Measurements from ENCODE around the gene TRIM60.
"Not testable (repeated sequence)": the region's sequence is repeated elsewhere in the genome, so short reads cannot be mapped to it uniquely, and the experiment has no call there.

Gene TRIM60

DNA sequence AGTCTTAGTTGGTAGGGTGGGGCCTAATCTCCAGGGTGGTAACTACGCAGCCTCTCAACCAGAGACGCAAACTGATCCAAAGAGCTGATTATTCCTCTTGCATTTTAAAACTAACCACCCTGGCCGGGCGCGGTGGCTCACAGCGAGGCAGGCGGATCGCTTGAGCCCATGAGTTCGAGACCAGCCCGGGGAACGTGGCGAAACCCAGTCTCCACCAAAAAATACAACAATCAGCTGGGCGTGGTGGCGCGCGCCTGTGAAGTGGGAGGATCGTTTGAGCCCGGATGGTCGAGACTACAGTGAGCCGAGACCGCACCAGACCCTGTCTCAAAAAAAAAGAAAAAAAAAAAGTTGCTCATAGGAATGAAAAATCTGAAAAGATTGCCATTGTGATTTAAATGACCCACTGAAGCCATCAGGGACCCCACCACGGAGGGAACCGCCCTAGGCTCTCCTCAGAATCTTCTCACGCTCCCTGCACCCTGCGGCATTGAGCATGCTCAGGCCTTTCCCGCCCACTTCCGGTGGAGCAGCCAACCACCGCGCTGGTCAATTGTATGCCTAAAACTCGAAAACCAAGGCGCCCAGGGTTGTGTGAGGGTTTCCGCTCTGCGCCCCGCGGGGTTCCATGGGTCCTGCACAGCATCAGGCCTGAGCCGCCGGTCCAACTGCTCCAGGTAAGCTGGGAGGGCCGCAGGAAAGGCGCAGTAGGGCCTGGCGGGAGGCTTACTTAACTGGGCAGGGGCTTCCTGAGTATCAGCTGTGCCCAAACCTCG is at the start of gene TRIM60:
TRIM60 (plus strand) TSS at position 564 of the 776 bp plus-strand sequence. CDS start 8,074 bp downstream, outside the sequence.
- DNase-seq: no peak

DNA sequence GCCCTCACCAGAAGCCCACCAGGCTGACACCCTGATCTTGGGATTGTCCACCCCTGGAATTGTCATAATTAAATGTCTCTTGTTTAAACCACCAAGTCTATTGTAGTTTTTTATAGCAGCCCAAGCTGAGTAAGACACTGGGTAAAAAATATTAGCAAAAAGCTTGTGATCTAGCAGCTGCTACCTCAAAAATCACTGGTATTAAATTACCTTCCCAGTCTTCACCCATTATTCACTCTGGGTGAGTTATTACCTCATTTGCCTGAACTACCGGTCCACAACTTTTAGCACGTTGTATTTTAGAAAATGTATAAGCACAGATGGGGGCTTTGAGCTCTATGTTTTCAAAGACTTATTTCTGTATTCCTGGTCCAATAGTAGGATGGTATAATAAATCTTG is 42.3 kb upstream of the TRIM60 start:
- no peak for DNase-seq

DNA sequence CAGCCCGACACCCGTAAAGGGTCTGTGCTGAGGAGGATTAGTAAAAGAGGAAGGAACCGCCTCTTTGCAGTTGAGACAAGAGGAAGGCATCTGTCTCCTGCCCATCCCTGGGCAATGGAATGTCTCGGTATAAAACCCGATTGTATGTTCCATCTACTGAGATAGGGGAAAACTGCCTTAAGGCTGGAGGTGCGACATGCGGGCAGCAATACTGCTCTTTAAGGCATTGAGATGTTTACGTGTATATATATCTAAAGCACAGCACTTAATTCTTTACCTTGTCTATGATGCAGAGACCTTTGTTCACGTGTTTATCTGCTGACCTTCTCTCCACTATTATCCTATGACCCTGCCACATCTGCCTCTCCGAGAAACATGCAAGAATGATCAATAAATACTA is 41.0 kb upstream of the TRIM60 start:
- DNase-seq: not testable (repeated sequence)

DNA sequence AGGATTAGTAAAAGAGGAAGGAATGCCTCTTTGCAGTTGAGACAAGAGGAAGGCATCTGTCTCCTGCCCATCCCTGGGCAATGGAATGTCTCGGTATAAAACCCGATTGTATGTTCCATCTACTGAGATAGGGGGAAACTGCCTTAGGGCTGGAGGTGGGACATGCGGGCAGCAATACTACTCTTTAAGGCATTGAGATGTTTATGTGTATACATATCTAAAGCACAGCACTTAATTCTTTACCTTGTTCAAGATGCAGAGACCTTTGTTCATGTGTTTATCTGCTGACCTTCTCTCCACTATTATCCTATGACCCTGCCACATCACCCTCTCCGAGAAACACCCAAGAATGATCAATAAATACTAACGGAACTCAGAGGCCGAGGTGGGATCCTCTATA is 35.7 kb upstream of the TRIM60 start:
- DNase-seq: not testable (repeated sequence)

DNA sequence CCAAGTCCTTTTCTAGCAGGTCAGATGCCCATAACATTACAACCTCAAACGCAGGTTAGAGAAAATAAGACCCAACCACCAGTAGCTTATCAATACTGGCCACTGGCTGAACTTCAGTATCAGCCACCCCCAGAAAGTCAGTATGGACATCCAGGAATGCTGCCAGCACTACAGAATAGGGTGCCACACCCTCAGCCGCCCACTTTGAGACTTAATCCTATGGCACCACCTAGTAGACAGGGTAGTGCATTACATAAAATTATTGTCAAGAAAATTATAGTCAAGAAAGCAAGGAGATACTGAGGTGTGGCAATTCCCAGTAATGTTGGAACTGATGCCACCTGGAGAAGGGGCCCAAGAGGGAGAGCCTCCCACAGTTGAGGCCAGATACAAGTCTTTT is 34.5 kb upstream of the TRIM60 start:
- DNase-seq: peak; percentile 9

DNA sequence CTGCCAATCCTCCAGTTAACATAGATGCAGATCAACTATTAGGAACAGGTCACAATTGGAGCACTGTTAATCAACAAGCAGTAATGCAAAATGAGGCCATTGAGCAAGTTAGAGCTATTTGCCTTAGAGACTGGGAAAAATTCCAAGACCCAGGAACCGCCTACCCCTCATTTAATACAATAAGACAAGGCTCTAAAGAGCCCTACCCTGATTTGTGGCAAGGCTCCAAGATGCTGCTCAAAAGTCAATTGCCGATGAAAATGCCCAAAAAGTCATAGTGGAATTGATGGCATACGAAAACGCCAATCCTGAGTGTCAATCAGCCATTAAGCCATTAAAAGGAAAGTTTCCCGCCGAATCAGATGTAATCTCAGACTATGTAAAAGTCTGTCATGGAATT is 33.9 kb upstream of the TRIM60 start:
- DNase-seq: no peak

DNA sequence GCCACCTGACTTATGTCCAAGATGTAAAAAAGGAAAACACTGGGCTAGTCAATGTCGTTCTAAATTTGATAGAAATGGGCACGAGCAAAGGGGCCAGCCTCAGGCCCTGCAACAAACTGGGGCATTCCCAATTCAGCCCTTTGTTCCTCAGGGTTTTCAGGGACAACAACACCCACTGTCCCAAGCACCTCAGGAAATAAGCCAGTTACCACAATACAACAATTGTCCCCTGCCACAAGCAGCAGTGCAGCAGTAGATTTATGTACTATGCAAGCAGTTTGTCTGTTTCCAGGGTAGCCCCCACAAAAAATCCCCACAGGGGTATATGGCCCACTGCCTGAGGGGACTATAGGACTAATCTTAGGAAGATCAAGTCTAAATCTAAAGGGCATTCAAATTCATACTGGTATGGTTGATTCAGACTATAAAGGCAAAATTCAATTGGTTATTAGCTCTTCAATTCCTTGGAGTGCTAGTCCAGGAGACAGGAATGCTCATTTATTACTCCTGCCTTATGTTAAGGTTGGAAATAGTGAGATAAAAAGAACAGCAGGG is 33.2 kb upstream of the TRIM60 start:
- not testable (repeated sequence) for DNase-seq

DNA sequence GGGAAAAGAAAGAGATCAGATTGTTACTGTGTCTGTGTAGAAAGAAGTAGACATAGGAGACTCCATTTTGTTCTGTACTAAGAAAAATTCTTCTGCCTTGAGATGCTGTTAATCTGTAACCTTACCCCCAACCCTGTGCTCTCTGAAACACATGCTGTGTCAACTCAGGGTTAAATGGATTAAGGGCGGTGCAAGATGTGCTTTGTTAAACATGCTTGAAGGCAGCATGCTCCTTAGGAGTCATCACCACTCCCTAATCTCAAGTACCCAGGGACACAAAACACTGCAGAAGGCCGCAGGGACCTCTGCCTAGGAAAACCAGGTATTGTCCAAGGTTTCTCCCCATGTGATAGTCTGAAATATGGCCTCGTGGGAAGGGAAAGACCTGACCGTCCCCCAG is 29.8 kb upstream of the TRIM60 start:
- not testable (repeated sequence) for DNase-seq

DNA sequence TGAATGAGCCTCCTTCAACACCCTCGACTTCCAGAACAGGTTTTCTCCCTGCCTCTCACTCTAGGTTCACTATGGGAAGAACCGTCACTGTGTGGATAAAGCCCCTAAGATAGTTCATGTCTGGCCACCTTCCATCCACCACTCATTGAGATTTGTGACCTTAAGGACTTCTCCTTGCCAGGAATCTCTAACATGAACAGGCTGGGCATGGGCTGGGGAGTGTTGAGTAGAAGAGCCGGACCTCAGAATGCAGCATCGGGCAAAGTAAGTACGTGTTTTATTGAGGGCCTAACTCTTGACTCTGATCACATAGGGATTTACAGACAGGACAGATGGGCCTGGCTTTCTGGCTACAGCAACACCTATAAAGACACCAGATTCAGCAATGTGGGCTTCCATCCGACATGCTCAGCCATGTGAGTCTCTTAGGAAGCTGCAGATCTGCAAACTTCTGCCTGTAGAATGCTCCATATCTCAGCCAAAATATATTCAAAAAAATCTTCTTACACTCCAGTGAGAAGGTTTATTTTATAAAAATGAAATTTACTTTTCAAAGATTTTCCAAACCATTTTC is 26.4 kb upstream of the TRIM60 start:
- DNase-seq: no peak

DNA sequence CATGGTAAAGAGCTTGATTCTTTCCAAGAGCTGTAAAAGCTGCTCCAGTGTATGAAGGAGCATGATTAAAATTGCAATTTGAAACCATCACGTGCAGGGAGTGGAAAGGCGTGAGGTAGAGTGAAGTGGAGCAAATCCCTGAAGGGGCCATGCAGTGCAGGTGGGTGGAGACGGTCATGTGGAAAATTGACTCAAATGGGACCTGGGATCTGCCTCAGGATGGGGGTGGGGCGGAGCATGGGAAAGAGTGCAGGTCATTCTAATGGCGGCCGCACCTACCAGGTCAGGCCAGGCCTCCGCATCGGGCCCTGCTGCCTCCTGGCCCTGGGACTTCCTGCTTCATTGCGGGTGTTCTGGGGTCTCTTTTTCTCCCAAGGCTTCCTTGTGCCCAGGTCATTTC is 25.3 kb upstream of the TRIM60 start:
- DNase-seq: no peak

DNA sequence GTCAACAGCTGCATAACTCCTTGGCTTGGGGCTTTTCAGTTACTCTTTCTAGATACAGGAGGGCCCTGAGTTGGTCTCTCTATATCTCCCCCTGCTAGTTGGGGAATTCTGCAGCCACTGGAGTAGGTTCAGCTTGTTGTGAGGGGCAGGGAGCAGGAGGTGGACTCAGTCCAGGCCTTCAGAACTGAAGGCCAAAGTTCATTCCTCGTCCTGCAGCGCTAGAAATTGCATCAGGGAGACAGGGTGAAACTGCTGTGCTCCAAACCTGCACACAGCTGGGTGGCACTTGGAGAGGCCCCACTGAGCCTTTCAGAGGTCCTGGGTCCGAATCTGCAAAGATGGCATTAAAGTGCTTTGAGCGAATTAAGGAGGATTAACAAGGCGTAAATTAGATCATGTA is 24.9 kb upstream of the TRIM60 start:
- DNase-seq: no peak

DNA sequence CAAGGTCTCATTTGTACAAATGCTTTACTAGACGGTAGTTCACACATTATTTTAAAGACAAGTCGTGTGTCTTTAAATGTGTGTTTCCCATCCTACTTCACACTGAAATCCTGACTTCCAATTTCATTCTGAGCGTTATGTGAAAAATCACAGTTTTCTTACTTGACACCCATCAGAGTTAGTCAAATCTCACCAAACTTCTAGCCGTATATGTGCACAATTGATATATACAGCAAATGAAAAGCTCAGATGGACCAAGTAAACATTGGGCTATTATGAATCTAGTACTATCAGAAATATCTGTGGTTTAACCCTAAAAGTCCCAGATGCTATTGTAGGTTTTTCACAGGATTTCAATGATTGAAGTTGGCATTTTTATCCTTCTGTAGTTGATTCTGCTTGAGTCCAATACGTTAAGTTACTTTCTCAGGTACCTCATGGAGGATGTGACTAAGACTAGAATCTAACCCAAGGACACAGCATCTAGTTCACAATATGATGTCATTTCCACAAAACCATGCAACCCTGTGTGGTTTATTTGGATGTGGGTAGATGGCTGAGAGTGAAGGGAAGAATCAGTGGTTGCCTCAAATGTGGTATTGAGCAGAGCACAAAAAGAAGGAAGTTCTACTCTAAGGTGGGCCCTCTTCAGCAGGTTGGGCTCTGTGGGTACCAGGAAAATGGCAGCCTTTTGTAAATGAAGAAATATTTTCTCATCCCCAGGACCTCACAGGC is 22.1 kb upstream of the TRIM60 start:
- no peak for DNase-seq

DNA sequence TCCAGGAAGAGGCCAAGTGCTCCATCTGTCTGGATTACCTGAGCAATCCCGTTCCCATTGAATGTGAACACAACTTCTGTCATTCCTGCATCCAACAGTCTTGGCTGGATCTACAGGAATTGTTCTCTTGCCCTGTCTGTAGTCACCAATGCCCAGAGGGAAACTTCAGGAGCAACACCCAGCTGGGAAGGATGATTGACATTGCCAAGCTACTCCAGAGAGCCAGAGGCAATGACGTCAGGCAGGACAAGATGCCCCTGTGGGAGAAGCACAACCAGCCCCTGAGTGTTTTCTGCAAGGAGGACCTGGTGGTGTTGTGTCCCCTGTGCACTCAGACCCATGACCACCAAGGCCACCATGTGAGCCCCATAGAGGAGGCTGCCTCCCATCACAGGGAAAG is 21.3 kb upstream of the TRIM60 start:
- peak; percentile 4 for DNase-seq

DNA sequence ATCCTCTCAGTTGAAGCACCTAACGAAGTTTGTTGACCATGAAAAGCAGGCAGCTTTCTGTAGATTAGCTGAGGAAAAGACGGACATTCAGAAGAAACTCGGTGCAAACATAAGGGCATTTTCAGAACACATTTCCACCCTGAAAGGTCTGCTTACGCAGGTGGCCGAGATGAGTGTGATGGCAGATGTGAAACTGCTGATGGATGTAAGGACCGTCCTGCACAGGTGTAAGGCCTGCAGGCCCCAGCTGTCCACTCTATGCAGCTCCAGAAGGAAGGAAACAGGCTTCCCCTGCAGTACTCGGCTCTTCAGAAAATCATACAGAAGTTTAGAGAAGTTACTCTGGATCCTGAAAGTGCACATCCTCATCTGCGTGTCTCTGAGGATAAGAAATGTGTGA is 20.8 kb upstream of the TRIM60 start:
- DNase-seq: no peak

DNA sequence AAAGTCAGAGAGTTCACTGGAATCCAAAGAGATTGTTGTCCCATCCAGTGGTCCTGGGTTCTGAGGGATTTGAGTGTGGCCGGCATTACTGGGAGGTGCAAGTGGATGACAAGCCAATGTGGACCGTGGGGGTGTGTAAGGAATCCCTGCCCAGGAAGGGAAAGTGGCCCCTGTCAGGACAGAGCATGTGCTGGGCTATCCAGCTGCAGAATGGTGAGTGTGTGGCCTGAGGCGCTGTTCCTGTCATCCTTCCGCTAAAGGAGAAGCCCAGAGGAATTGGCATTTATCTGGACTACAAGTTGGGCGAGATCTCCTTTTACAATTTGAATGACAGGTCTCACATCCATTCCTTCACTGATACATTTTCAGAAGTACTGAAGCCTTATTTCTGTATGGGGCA is 20.4 kb upstream of the TRIM60 start:
- DNase-seq: no peak

DNA sequence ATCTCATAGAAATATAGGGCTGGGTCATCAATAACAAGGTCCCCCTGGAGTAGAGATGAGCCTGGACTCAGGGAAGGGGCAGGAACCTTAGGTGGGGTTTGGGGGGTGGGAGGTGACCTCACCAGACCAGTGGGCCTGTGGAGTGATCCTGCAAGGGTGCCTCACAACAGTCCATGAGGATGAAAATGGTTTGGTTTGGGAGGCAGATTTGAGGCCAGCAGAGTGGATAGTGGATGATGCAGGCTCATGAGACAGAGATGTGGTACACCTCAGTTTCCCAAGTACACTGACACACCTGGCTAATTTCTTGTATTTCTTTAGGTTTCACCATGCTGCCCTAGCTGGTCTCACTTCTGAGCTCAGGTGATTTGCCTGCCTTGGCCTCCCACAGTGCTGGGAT is 18.1 kb upstream of the TRIM60 start:
- no peak for DNase-seq

DNA sequence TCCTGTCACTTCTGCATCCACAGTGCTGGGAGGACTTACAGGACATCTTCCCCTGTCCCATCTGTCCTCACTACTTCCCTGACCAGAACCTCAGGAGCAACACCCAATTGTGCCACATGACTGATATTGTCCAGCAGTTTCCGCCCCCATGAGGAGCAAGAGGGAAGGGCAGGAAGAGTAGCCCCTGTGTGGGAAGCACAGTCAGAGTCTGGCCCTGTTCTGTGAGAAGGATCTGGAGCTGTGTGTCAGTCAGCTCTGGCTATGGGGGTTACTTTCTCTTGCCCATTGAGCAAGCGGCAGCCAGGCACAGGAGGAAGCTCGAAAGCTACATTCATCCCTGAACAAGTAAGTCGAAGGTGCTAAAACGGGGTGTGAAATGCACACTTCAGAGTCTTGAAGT is 14.8 kb upstream of the TRIM60 start:
- DNase-seq: no peak

DNA sequence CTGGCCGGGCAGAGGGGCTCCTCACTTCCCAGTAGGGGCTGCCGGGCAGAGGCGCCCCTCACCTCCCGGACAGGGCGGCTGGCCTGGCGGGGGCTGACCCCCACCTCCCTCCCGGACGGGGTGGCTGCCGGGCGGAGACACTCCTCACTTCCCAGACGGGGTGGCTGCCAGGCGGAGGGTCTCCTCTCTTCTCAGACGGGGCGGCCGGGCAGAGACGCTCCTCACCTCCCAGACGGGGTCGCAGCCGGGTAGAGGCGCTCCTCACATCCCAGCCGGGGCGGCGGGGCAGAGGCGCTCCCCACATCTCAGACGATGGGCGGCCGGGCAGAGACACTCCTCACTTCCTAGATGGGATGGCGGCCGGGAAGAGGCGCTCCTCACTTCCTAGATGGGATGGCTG is 11.8 kb upstream of the TRIM60 start:
- DNase-seq: not testable (repeated sequence)

DNA sequence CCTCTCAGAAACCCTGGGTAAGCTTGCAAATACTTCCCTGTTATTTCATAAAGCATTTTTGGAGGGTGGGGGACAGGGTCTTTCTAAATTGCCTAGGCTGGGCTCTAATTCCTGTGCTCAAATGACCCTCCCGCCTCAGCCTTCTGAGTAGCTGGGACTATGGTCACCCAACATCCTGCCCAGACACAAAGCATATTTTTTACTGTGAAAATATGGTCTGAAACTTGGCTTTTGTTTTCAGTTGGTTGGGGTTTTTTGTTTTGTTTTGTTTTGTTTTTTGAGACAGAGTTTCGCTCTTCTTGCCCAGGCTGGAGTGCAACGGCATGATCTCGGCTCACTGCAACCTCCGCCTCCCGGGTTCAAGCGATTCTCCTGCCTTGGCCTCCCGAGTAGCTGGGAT is 6.0 kb upstream of the TRIM60 start:
- not testable (repeated sequence) for DNase-seq

DNA sequence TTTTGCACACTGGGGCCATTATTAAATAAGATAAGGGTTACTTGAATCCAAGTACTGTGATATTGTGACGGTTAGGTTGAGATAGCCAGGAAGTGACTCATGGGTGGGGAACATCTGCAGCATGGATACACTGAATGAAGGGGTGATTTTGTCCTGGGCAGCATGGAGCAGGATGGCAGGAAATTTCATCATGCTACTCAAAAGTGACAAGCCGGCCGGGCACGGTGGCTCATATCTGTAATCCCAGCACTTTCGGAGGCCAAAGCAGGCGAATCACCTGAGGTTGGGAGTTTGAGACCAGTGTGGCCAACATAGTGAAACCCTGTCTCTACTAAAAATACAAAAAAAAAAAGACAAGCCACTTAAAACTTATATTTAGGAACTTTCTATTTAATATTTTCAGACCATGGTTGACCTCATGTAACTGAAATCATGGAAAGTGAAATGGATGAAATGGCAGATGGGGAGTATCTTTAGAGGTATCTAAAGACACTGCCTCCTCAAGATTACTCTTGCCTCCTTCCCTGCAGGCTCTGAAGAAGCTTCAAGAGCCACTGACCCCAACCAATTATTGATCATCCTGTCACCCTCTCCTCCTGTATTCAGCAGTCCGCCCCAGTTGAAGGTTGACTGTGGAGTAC is 3.9 kb upstream of the TRIM60 start:
- DNase-seq: no peak

DNA sequence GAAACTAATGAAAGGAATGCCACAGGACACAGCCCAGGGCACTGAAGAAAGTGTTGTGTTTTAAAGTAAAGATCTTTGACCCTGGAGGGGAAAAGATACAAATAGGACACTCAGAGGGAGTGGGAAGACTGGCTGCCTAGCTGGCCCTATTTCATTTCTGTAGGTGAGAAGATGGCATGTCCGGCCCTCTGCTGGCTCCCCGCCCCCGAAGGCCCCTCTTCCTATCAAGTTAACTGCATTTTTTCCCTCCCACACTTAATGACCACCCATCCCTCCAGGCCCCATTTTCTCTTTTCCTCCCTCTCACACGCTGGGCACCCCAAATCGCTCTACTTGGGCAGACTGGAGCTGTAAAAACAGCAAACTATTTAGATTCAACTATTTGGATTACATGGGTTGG is 16.4 kb downstream of the TRIM60 start:
- DNase-seq: no peak

DNA sequence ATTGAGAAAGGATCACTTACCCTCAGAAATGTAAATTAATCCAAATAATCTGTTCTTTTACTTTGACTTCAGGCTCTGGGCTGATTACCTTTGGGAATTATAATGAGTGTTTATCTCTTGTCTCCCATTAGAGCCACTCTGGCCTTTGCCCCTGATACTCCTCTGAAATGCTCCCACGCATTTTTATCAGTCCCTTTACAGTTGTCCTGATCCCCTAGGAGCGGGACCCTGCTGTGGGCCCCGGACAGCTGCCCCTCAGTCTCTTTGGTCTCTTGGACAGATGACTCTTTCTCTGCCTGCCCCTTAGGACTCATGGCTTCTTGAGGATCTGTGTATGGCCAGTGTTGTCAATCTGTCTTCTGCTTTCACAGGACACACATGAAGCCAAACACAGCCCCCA is 20.8 kb downstream of the TRIM60 start:
- no peak for DNase-seq

DNA sequence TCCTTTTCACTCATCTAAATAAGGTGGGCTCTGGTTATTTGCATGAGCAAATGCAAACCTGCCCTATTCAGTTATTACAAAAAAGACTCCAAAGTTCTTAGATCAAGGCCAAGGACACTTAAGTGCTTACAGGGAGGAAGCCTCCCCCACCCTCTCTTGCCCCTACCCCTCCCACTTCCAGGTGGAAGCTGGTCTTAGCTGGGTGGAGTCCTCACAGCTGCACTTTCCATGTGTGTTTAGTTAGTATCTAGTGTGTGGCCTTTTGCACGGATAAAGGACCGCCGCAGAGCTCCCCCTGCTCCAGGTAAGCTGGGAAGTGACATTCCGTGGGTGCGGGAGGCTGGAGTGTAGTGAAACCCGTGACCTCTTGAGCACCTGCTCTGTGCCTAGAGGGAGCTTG is 21.8 kb downstream of the TRIM60 start, which contains the start of gene TRIM75:
TRIM75 (plus strand) TSS at position 222 of the 400 bp plus-strand sequence. CDS start 5,282 bp downstream, outside the sequence.
- no peak for DNase-seq
